AG04450 (cell line): ENCODE data around the gene LSM10. TPM values are rescaled to one million over a fixed set of nuclear protein-coding genes. Genes with fewer than 3 reads are reported as not detected.

ENCODE experiments used
- CTCF ChIA-PET: fragments of 300-600, 350-600 bp; formaldehyde crosslinking; extraction: SDS; loops from one replicate; lab custom pipeline; 2022; ENCODE audit warnings: antibody characterized with exemption, inconsistent platforms; lab: Charles Lee
- POLR2A ChIA-PET: fragments of 350-600 bp; formaldehyde crosslinking; extraction: SDS; loops from one replicate; lab custom pipeline; 2021; ENCODE audit warnings: antibody characterized with exemption, inconsistent platforms; lab: Yijun Ruan, JAX
- DNase-seq: peaks from one replicate; pipeline ENCODE4 v3.0.0-alpha.2; 2011; ENCODE audit warnings: low read depth, low spot score
- H3K27ac ChIP-seq: one replicate; pipeline ENCODE4 v1.5.1; 2012; ENCODE audit warnings: low read depth, low read length, control low read depth
- H3K27me3 ChIP-seq: one replicate; pipeline ENCODE4 v1.6.0; 2012; ENCODE audit warnings: low read length; ENCODE audit not compliant: control insufficient read depth, insufficient read depth
- H3K4me3 ChIP-seq: 2 replicates; pipeline ENCODE4 v1.5.1; 2011; ENCODE audit warnings: mild to moderate bottlenecking, low read depth, low read length, control low read depth
- H3K9me3 ChIP-seq: 2 replicates; pipeline ENCODE4 v1.5.1; 2012; ENCODE audit warnings: low read length; ENCODE audit not compliant: control insufficient read depth, insufficient read depth
- polyA plus RNA-seq: library from polyadenylated mRNA; depleted of rRNA; stranded (reverse); fragments of >200 nt; gene quantifications from 2 replicates; pipeline ENCODE4 v1.2.3, GENCODE V29; 2011
- TF ChIP-seq, protein P1 (sequence below): IDR thresholded peaks from 2 replicates; pipeline ENCODE4 v1.5.1; 2011; ENCODE audit warnings: low read depth, low read length, control low read depth, inconsistent platforms

LSM10 gene
- polyA plus RNA-seq, 1 experiment: 50.8 TPM

- POLR2A ChIA-PET: interaction anchor here (0.6 to 1.2 kb wide), 6 partner anchors 17 to 157 kb away, joined by 3 to 5 read pairs (median 4); partner anchors contain the start of gene EVA1B
These were observed 28.4 kb downstream of the LSM10 start for GRCh38 chr1:36369061-36369861.

DNA sequence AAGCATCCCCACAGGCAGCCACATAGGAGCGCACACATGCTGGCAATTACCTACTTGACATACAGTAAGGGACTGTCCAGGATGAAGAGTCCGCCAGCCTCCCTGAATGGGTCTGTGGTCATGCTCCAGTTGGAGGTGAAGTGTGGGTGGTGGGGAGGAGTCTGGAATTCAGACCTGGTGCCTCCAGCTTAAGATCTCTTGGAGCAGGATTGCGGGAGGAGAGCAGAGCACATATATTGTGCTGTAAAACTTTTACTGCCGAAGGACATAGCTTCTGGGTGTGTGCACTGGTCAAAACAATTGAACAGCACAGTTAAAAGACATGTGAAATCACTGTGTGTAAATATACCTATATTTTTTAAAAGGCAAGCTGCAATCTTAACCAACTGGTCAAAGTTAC, 29.9 kb downstream of the LSM10 start:
- POLR2A ChIA-PET: interaction anchor here (0.6 to 1.2 kb wide), 3 partner anchors 17 to 173 kb away, joined by 3 to 8 read pairs (median 4); partner anchors contain the start of gene EVA1B
- Histone ChIP-seq H3K9me3 (no peaks in the 10 kb centered on the region), H3K27me3 (no peaks in the 10 kb centered on the region), H3K27ac (no peak overlapping the region), H3K4me3 (no peak overlapping the region)
- CTCF ChIA-PET: interaction anchor here (0.9 to 3.8 kb wide), 13 partner anchors 8 to 219 kb away, joined by 3 to 53 read pairs (median 16); partner anchors contain the start of genes EVA1B, STK40 and TRAPPC3
- TF ChIP-seq, protein P1, sequence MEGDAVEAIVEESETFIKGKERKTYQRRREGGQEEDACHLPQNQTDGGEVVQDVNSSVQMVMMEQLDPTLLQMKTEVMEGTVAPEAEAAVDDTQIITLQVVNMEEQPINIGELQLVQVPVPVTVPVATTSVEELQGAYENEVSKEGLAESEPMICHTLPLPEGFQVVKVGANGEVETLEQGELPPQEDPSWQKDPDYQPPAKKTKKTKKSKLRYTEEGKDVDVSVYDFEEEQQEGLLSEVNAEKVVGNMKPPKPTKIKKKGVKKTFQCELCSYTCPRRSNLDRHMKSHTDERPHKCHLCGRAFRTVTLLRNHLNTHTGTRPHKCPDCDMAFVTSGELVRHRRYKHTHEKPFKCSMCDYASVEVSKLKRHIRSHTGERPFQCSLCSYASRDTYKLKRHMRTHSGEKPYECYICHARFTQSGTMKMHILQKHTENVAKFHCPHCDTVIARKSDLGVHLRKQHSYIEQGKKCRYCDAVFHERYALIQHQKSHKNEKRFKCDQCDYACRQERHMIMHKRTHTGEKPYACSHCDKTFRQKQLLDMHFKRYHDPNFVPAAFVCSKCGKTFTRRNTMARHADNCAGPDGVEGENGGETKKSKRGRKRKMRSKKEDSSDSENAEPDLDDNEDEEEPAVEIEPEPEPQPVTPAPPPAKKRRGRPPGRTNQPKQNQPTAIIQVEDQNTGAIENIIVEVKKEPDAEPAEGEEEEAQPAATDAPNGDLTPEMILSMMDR: no peak
- no peak for DNase-seq

More at GRCh38 chr1:36369061-36369861, 28.4 kb downstream of the LSM10 start:
- TF ChIP-seq, protein P1: peak; percentile 89
- Histone ChIP-seq H3K9me3 (no peaks in the 10 kb centered on the region), H3K27me3 (no peaks in the 10 kb centered on the region), H3K27ac (no peak overlapping the region), H3K4me3 (no peak overlapping the region)
- no peak for DNase-seq
- CTCF ChIA-PET: interaction anchor here (0.6 to 3.8 kb wide), 33 partner anchors 9 to 274 kb away, joined by 3 to 53 read pairs (median 5); partner anchors contain the start of genes EVA1B, LSM10, SH3D21 and STK40

DNA sequence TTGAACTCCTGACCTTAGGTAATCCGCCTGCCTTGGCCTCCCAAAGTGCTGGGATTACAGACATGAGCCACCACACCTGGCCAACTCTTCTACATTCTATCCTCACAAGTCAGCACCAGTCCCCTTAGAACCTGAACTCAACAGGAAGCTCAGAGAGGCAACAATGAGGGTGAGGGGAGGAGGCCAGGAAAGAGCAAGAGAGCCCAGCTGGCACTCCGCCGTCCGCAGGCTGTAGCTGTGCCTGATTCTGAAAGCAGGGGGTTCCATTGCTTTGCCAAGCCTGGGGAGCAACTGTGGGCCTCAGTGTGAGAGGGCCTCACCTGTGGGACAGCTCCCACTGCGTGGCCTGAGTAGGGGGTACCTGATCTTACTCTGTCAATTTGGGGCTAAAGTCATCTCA, 30.6 kb downstream of the LSM10 start:
- DNase-seq: no peak
- H3K9me3 ChIP-seq: no peaks in the 10 kb centered on the region
- TF ChIP-seq, protein P1: no peak
- H3K27me3 ChIP-seq: no peaks in the 10 kb centered on the region
- POLR2A ChIA-PET: interaction anchor here (0.6 to 1.2 kb wide), 3 partner anchors 11 to 173 kb away, joined by 4 to 8 read pairs (median 6); no protein-coding TSS in a partner anchor
- no peak overlapping the region for H3K4me3 ChIP-seq
- CTCF ChIA-PET: interaction anchor here (0.6 to 3.8 kb wide), 6 partner anchors 15 to 218 kb away, joined by 4 to 53 read pairs (median 15); partner anchors contain the start of genes EVA1B and TRAPPC3
- H3K27ac ChIP-seq: no peak overlapping the region

DNA sequence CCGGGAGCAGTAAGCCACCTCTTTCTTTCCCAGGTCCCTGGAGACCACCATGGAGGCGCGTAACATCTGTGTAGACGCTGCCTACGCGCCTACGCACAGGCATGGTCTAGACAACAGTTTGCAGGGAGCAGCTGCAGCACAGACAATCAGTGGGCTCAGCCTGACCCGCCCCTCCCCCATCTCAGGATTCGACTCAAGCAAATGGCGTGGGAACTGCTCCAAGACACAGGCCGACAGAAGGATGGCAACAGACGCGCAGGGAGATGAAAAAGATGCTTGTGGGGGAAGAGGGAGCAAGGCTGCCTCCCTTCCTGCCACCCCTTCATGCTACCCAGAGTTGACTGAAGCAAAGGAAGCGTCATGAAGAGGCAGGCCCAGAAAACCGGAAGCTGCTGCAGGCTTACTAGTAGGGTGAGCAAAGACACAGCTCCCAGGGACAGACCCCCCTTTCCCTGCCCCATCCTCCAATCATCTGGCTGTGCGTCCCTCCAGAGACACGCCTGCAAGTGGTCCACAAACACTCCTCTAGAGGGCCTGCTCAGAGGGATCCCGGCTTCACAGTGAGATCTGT, 31.5 kb downstream of the LSM10 start:
- no peaks in the 10 kb centered on the region for H3K27me3 ChIP-seq
- no peaks in the 10 kb centered on the region for H3K9me3 ChIP-seq
- CTCF ChIA-PET: interaction anchor here (0.7 to 3.8 kb wide), 4 partner anchors 14 to 266 kb away, joined by 4 to 53 read pairs (median 26); partner anchors contain the start of gene TRAPPC3
- POLR2A ChIA-PET: interaction anchor here (1.2 kb wide), 1 partner anchor 15 kb away, joined by 6 read pairs; no protein-coding TSS in a partner anchor
- DNase-seq: no peak
- peak overlapping the region; percentile 57 for H3K27ac ChIP-seq
- no peak overlapping the region for H3K4me3 ChIP-seq
- TF ChIP-seq, protein P1: 0 out of 2 replicates have a peak, but pooled peaks have one; percentile 25
